PC-3 (cell line): ENCODE measurements around the gene ATP7A. TPM values are rescaled to one million over a fixed set of nuclear protein-coding genes. Genes with fewer than 3 reads are reported as not detected.
"Not testable (repeated sequence)": the region's sequence is repeated elsewhere in the genome, so short reads cannot be mapped to it uniquely, and the experiment has no call there.

ENCODE experiments used
- ATAC-seq: fragments of 200-7000 bp; cut with Tn5 transposase; 2 replicates; pipeline ENCODE4 v1.9.1; 2020; ENCODE audit warnings: mild to moderate bottlenecking, moderate library complexity
- BruUV-seq: library from RNA; stranded (reverse); fragments of 400-500 nt; replicated peaks from 2 replicates; lab custom pipeline; 2021; lab: Mats Ljungman, UMichigan
- CTCF ChIA-PET: fragments of 300-600 bp; sonication (Branson Sonifier 250); formaldehyde crosslinking; loops from one replicate; lab custom pipeline; 2022; ENCODE audit warnings: antibody characterized with exemption; lab: Charles Lee
- POLR2A ChIA-PET: fragments of 300-600 bp; sonication (Branson Sonifier 250); formaldehyde crosslinking; loops from one replicate; lab custom pipeline; 2022; ENCODE audit warnings: antibody characterized with exemption; ENCODE audit not compliant: unreplicated experiment; lab: Charles Lee
- DNase-seq: peaks from one replicate; pipeline ENCODE4 v3.0.0-alpha.2; 2015
- H2AFZ ChIP-seq: fragments of 300-600 bp; sonication (generic); 2 replicates; pipeline ENCODE4 v1.6.0; 2016; ENCODE audit warnings: antibody characterized with exemption, low read length
- H3F3A ChIP-seq: fragments of 300-600 bp; sonication (generic); one replicate; pipeline ENCODE4 v1.6.0; 2017; ENCODE audit warnings: antibody characterized with exemption, low read length, control low read depth, mild to moderate bottlenecking; ENCODE audit not compliant: unreplicated experiment
- H3K27ac ChIP-seq: fragments of 300-600 bp; sonication (generic); 2 replicates; pipeline ENCODE4 v1.5.1; 2016; ENCODE audit warnings: mild to moderate bottlenecking, low read length
- H3K27me3 ChIP-seq: fragments of 300-600 bp; sonication (generic); 2 replicates; pipeline ENCODE4 v1.6.1; 2016; ENCODE audit warnings: low read length, mixed read lengths
- H3K36me3 ChIP-seq: fragments of 300-600 bp; sonication (generic); 2 replicates; pipeline ENCODE4 v1.6.1; 2016; ENCODE audit warnings: low read depth, mixed run types, low read length, mixed read lengths
- H3K4me1 ChIP-seq: fragments of 300-600 bp; sonication (generic); 2 replicates; pipeline ENCODE4 v1.5.1; 2016; ENCODE audit warnings: low read length; ENCODE audit not compliant: insufficient read depth
- H3K4me2 ChIP-seq: fragments of 300-600 bp; sonication (generic); 2 replicates; pipeline ENCODE4 v1.6.0; 2016; ENCODE audit warnings: low read length
- H3K4me3 ChIP-seq: fragments of 300-600 bp; sonication (generic); 2 replicates; pipeline ENCODE4 v1.5.1; 2016; ENCODE audit warnings: mild to moderate bottlenecking, low read length, mixed read lengths
- H3K79me2 ChIP-seq: fragments of 300-600 bp; sonication (generic); 2 replicates; pipeline ENCODE4 v1.6.1; 2017; ENCODE audit warnings: low read length, mixed read lengths
- H3K9ac ChIP-seq: fragments of 300-600 bp; sonication (generic); 2 replicates; pipeline ENCODE4 v1.6.0; 2016; ENCODE audit warnings: mild to moderate bottlenecking, low read length
- H3K9me2 ChIP-seq: fragments of 300-600 bp; sonication (generic); replicated peaks from 2 replicates; pipeline ENCODE4 v1.6.1; 2016; ENCODE audit warnings: mixed run types, low read length, mixed read lengths
- H3K9me3 ChIP-seq: fragments of 300-600 bp; sonication (generic); 2 replicates; pipeline ENCODE4 v1.6.1; 2016; ENCODE audit warnings: low read length, mixed read lengths
- H4K20me1 ChIP-seq: fragments of 300-600 bp; sonication (generic); 2 replicates; pipeline ENCODE4 v1.6.1; 2016; ENCODE audit warnings: low read length, mixed read lengths
- CTCF ChIP-seq: fragments of 300-600 bp; sonication (generic); conservative IDR thresholded peaks from 2 replicates; pipeline ENCODE4 v1.5.1; 2017; ENCODE audit warnings: antibody characterized with exemption, low read depth, mild to moderate bottlenecking, low read length
- EZH2 ChIP-seq: fragments of 300-600 bp; sonication (generic); IDR thresholded peaks from one replicate; pipeline ENCODE4 v1.6.1; 2017; ENCODE audit warnings: antibody characterized with exemption, mild to moderate bottlenecking, low read length; ENCODE audit not compliant: unreplicated experiment
- EZH2phosphoT487 ChIP-seq: fragments of 300-600 bp; sonication (generic); IDR thresholded peaks from 2 replicates; pipeline ENCODE4 v1.6.1; 2018; ENCODE audit warnings: mild to moderate bottlenecking, antibody characterized with exemption, low read length, borderline replicate concordance
- intact Hi-C: fragments of 100-400 bp; cut with micrococcal nuclease; formaldehyde crosslinking; loops from 2 replicates; pipeline ENCODE4 v1.9.0; 2023
- total RNA-seq: library from RNA; depleted of rRNA; stranded (reverse); fragments of >200 nt; gene quantifications from 2 replicates; pipeline ENCODE4 v1.2.3, GENCODE V29; 2014

Gene ATP7A
- total RNA-seq, 1 experiment from 2014 or later = 3.4 TPM

- Histone ChIP-seq H3K4me3 (no peak overlapping the region), H3K4me2 (no peak overlapping the region), H3K9ac (no peak overlapping the region), H4K20me1 (no peaks in the 10 kb centered on the region), H3K79me2 (no peaks in the 10 kb centered on the region), H3F3A (no peaks in the 10 kb centered on the region), H3K27ac (no peak overlapping the region), H3K4me1 (no peaks in the 10 kb centered on the region), H3K9me3 (peaks cover 4% of the 10 kb centered on the region; the same call in 1 of the 2 replicates), H3K36me3 (no peaks in the 10 kb centered on the region), H3K9me2 (no peaks in the 10 kb centered on the region), H3K27me3 (no peaks in the 10 kb centered on the region), H2AFZ (no peak overlapping the region)
- ChIA-PET POLR2A (no interaction called here), CTCF (no interaction called here)
- BruUV-seq = no TSS peak
- intact Hi-C loops = no loop called here
- DNase-seq (no peak), ATAC-seq (no peak)
- no peak for TF ChIP-seq EZH2
- TF ChIP-seq EZH2phosphoT487 = no peak
- no peak for TF ChIP-seq CTCF
These were observed 160.8 kb downstream of the ATP7A start for GRCh38 chrX:78071331-78071730.

GRCh38 chrX:78073147-78074077 lies 162.9 kb downstream of the ATP7A start:
- H4K20me1 ChIP-seq, H3F3A ChIP-seq, H2AFZ ChIP-seq, BruUV-seq, H3K4me3 ChIP-seq, H3K9me2 ChIP-seq, DNase-seq, H3K27ac ChIP-seq, H3K79me2 ChIP-seq, intact Hi-C loops, H3K4me2 ChIP-seq, H3K36me3 ChIP-seq, H3K27me3 ChIP-seq, H3K9ac ChIP-seq, CTCF ChIA-PET, H3K9me3 ChIP-seq, H3K4me1 ChIP-seq, ATAC-seq: not testable (repeated sequence)
- POLR2A ChIA-PET = interaction anchor here (0.5 kb wide), 1 partner anchor 163 kb away, joined by 3 read pairs; no protein-coding TSS in a partner anchor

GRCh38 chrX:78074088-78074487 lies 163.6 kb downstream of the ATP7A start:
- ATAC-seq = no peak

More at GRCh38 chrX:78074088-78074487, 163.6 kb downstream of the ATP7A start:
- Histone ChIP-seq H3K4me1 (no peaks in the 10 kb centered on the region), H2AFZ (no peak overlapping the region), H3K36me3 (no peaks in the 10 kb centered on the region), H3K27ac (no peak overlapping the region), H3K9ac (no peak overlapping the region), H3K4me3 (no peak overlapping the region), H3F3A (no peaks in the 10 kb centered on the region), H3K9me2 (no peaks in the 10 kb centered on the region), H4K20me1 (no peaks in the 10 kb centered on the region), H3K27me3 (no peaks in the 10 kb centered on the region), H3K79me2 (no peaks in the 10 kb centered on the region), H3K4me2 (no peak overlapping the region), H3K9me3 (peaks cover 4% of the 10 kb centered on the region; the same call in 1 of the 2 replicates)
- BruUV-seq = no TSS peak
- POLR2A ChIA-PET = interaction anchor here (0.5 kb wide), 1 partner anchor 163 kb away, joined by 3 read pairs; no protein-coding TSS in a partner anchor
- intact Hi-C loops = no loop called here
- CTCF ChIA-PET = no interaction called here
- no peak for DNase-seq
- no peak for TF ChIP-seq EZH2
- no peak for TF ChIP-seq CTCF
- no peak for TF ChIP-seq EZH2phosphoT487
